ENCODE results near the gene TMEM185B.
"Not testable (repeated sequence)": the region's sequence is repeated elsewhere in the genome, so short reads cannot be mapped to it uniquely, and the experiment has no call there.

The TMEM185B gene

GRCh38 chr2:120206022-120206581 lies 17.1 kb downstream of the TMEM185B start:
- DNase-seq (ENCODE audit: low spot score) = peak; percentile 11

- no peak for DNase-seq (ENCODE audit: low spot score)
Measured at GRCh38 chr2:120204945-120205670, 18.1 kb downstream of the TMEM185B start.

DNA sequence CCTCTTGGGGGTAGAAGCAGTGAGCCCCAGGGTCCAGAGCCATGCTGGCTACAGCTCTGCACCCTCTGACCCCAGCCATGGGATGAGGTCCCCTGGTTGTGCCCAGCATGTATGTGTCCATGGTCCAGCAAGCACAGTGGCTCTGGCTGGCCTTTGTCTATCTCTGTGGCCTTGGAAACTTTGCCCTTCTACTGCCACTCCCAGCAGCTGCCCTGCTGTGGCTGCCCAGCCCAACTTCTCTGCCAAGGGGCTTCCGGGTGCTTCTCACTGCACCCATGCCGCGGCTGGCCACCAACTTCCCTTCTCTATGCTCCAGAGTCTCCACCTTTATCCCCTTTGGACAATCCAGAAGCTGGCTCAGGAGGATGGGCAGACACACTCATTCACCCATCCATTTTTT lies 18.8 kb downstream of the TMEM185B start:
- DNase-seq (ENCODE audit: low spot score) = no peak

- DNase-seq (ENCODE audit: low spot score) = no peak
Measured at GRCh38 chr2:120204022-120204405, 19.2 kb downstream of the TMEM185B start.

DNA sequence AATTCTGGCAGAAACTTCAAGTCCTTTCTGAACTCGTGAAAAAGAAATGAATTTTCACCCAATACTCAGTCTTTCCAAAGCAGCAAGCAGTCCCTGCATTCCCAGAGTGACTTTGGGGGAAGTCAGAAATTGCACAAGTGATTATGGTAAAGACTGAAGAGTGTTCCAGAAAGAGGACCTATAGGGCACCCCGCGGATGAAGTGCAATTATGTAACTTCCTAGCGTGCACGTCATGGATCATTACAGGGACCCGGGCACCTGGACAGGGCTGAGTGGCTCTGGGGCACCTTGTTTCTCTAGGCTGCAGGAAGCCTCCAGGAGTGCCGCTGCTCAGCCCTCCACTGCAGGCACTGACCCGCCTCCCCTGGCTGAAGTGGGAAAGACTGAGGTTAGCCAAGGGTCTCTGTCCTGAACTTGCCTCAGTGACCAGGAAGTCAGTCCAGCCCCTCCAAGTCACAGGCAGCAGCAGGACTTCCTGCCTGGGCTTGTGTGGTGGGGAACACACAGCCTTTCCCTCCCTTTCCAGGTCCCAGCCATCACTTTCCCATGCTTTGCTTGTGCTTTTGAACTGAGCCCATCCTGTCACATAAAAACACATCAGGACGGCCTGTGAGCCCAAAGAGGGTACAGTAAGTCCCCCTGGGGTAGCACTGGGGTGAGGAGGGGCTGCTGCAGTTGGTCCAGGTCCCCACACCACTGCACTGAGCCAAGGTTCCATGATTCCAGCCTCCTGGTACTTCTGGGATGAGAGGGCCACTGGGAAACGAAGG lies 19.8 kb downstream of the TMEM185B start:
- no peak for DNase-seq (ENCODE audit: low spot score)

- DNase-seq (ENCODE audit: low spot score) = not testable (repeated sequence)
Measured at GRCh38 chr2:120199817-120200459, 23.3 kb downstream of the TMEM185B start.

GRCh38 chr2:120195553-120195952 lies 27.6 kb downstream of the TMEM185B start:
- no peak for DNase-seq (ENCODE audit: low spot score)

- DNase-seq (ENCODE audit: low spot score) = no peak
Measured at GRCh38 chr2:120192280-120192679, 30.9 kb downstream of the TMEM185B start.

- DNase-seq (ENCODE audit: low spot score) = no peak
Measured at GRCh38 chr2:120189189-120189588, 34.0 kb downstream of the TMEM185B start.

- DNase-seq (ENCODE audit: low spot score) = no peak
Measured at GRCh38 chr2:120182019-120182560, 41.1 kb downstream of the TMEM185B start.

GRCh38 chr2:120180066-120180465 lies 43.1 kb downstream of the TMEM185B start:
- no peak for DNase-seq (ENCODE audit: low spot score)

- peak; percentile 37 for DNase-seq (ENCODE audit: low spot score)
Measured at GRCh38 chr2:120179396-120179795, 43.8 kb downstream of the TMEM185B start.

DNA sequence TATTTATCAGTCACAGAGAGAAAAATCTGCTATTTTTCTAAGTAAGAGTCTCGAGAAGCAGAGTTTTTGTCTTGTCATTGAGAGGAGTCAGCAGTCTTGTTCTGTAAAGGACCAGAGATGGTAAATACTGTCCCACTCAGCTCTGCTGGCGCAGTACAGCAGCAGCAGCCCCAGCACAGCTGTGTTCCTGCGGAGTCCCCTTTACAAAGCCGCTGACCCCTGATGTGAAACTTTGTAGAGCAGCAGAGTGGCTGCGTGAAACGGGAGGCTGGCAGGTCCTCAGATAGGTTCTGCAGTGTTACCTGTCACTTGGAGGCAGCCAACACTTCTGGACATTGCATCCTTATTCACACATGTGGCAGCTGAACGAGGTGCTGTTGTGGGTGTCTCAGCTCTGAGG lies 45.2 kb downstream of the TMEM185B start:
- DNase-seq (ENCODE audit: low spot score) = no peak

GRCh38 chr2:120177001-120177621 lies 46.1 kb downstream of the TMEM185B start:
- no peak for DNase-seq (ENCODE audit: low spot score)

- DNase-seq (ENCODE audit: low spot score) = no peak
Measured at GRCh38 chr2:120176526-120176925, 46.7 kb downstream of the TMEM185B start.

- DNase-seq (ENCODE audit: low spot score) = peak; percentile 78
Measured at GRCh38 chr2:120174963-120175581, 48.1 kb downstream of the TMEM185B start.
